H4 (cell line): ENCODE measurements around the gene CRACR2B. TPM values are rescaled to one million over a fixed set of nuclear protein-coding genes. Genes with fewer than 3 reads are reported as not detected.
A peak's percentile ranks its signal among the peaks of the same experiment; 100 is the strongest.

Source experiments
- DNase-seq: peaks from one replicate; pipeline ENCODE4 v3.0.0-alpha.2; 2015; ENCODE audit warnings: low spot score
- total RNA-seq: library from RNA; depleted of rRNA; stranded (reverse); fragments of >200 nt; shearing (Covaris generic); gene quantifications from 2 replicates; pipeline ENCODE4 v1.2.3, GENCODE V29; 2014

CRACR2B gene
- total RNA-seq, 1 experiment from 2014 or later: not detected

DNA sequence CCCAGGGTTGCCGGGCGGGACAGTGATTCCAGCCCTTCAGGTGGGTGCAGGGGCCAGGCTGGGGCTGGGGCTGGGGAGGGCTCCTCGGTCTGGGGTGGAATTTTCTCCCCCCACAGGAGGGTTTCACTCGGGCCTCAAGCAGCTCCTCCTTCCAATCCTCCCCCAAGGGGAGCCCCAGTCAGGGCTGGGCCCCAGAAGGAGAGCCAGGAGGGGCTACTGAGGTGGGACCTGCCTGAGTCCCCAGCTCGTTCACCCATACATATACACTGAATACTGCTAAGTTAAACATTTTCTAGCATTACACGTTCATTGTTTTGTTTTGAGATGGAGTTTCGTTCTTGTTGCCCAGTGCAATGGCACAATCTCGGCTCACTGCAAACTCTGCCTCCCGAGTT is 1.5 kb upstream of the CRACR2B start:
- no peak for DNase-seq

DNA sequence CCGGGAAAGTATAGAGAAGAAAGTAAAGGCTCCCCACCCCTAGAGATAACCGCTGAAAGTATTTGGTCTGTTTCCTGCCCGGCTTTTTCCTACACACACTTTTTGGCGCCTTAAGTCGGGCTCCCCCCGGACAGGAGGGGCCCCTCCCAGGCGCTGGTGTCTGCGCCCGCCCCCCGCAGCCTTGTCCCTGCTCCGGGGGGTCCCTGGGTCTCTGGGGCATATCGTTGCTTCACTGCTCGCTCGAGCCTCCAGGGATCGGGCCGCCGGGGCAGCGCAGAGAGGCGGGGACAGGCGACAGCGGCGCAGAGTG is 928 bp upstream of the CRACR2B start:
- DNase-seq: no peak

DNA sequence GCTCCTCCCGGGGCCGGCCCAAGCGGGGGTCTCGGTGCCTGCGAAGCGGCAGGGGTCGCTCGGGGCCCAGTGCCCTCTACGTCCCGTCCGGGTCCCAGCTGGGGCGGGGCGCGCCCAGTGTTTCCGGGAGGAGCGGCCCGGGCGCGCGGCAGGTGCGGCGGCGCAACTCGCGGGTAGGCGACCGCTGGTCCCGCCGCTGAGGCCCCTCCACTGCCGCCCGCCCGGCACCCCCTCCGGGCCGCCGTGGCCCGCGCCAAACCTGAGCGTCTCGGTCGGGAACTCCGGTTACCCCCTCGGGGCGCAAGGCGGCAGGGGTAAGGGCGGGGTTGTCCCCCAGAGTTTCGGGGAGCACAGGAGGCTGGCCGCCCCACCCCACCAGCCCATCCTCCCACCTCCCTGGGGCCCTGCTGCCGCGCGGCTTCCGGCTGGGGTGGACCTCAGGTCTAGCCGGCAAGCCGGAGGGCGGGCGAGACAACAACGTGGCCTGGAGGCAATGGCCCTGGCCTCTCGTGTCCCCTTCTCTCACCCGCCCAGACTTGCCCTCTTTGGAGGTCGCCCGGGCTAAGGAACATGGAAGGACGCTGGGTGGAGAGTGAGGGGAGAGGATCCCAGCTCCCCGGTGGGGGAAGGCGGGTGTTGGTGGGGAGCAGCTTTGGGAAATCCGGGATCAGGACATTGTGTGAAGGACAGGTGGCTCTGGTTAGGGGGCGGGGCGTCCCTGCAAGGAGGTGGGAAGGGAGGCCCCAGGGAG is 398 bp upstream of the CRACR2B start:
- no peak for DNase-seq

DNA sequence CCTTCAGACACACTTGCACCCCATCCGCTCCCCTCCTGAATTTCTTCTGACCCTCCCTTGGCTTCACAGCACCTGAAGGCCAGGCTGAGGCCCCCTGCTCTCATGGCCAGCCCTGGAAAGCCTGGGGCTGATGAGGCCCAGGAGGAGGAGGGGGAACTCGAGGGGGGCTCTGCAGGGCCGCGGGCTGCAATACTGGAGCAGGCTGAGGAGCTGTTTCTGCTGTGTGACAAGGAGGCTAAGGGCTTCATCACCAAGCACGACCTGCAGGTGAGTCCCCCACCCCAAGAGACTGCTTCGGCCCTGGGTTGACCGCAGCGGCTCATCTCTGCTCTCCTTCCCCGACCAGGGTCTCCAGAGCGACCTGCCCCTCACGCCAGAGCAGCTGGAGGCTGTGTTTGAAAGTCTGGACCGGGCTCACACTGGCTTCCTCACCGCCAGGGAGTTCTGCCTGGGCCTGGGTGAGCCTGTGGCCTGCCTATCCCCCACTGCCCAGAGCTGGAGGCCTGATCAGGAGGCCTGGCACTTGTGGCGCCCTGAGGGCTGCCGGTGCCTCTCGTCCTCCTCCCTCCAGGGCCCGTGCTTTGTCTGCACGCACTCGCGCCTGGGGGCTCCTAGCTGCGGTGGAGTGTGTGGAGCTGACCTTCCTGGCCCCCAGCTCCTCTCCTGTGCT is 922 bp downstream of the CRACR2B start:
- DNase-seq: no peak

DNA sequence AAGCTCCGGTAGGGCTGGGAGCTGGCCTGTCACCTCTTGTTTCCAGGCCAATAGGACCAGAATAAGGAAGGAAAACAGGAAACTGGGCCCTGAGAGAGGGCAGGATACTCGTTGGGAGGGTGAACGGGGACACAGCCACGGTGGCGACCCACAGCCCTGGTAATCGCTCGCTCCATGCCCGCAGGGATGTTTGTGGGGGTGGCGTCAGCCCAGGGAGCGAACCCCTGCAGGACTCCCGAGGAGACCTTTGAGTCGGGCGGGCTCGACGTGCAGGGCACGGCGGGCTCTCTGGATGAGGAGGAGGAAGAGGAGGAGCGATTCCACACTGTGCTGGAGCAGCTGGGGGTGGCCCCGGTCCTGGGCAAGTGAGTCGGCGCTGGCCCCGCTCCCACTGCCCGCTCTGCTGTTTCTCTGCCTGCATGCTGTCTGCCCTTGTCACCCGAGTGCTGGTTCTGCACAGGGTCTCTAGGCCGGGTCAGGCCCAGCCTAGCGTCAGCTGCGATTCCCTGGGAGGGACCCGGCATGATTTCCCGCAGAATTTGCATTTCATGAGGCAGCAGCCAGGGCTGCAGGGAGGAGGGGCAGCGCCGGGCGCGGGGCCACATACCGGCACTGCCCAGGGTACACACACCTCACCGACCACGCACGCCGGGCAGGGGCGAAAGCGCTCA is 1.6 kb downstream of the CRACR2B start:
- no peak for DNase-seq

DNA sequence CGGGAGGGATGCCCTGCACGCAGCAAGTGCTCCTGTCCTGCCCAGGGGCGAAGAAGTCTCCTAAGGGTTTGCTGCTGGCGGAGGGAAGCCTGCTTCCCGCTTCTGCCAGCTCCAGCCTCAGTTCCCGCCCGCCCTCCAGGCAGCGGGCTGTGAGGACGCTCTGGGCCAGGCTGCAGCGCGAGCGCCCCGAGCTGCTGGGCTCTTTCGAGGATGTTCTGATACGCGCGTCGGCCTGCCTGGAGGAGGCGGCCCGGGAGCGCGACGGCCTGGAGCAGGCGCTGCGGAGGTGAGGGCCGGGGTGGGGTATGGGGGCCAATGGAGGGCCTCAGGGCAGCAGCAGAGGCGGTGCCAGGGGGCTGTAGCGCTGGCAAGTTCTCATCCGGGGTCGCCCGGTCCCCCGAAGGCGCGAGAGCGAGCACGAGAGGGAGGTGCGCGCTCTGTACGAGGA is 2.2 kb downstream of the CRACR2B start:
- no peak for DNase-seq

DNA sequence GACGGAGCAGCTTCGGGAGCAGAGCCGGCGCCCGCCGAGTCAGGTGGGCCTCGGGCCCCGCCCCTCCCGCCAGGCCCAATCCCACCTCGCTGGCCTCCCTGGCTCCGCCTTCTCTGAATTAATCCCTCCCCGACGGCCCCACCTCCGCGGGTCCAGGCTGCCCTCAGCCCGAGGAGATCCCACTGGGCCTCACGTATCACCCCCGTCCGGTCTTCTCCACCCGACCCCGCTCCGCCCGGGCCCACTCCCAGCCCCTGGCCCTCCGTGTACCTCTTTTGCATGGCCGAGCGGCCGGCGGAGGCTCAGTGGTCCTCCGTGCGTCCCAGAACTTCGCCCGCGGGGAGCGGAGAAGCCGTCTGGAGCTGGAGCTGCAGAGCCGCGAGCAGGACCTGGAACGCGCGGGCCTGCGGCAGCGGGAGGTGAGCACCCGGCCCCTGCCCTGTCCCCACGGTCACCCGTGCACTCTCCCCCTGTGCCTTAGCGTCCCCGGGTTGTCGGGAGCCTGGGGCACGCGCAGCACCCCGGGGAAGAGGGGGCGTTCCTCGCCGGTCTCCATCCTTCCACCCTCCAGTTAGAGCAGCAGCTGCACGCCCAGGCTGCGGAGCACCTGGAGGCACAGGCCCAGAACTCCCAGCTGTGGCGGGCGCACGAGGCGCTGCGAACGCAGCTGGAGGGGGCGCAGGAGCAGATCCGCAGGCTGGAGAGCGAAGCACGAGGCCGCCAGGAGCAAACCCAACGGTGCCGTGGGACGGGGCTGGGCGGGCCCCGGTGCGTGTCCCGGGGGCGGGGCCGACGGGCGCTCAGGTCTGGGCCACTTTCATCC is 2.8 kb downstream of the CRACR2B start:
- DNase-seq: no peak

DNA sequence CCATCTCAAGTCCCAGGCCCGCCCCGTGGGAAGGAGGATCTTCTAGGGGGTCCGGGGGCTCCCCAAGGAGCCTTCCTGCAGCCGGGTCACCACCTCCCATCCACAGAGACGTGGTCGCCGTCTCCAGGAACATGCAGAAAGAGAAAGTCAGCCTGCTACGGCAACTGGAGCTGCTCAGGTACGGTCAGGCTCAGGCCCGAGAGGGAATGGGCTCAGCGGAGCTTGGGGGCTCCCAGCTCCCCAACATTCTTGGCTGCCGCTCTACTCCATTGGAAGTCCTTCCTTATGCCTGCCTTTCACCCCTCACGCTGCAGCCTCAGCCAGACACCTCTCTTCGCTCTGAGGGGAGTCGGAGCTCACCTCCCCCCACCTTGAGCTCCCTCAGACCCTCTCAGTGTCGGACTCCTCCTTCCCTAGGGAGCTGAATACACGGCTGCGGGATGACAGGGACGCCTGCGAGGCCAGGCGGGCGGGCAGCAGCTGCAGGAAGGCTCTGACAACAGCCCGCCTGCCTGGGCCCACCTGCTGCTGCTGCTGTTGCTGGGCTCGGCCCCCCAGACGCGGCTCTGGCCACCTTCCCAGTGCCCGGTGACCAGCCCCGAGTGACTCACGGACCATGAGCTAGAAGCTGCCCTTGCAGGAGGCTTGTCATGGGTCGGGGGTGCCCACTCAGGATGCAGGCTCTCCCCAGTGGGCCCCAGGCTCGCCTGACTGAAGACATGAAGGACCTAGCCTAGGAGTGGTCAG is 3.6 kb downstream of the CRACR2B start:
- no peak for DNase-seq

DNA sequence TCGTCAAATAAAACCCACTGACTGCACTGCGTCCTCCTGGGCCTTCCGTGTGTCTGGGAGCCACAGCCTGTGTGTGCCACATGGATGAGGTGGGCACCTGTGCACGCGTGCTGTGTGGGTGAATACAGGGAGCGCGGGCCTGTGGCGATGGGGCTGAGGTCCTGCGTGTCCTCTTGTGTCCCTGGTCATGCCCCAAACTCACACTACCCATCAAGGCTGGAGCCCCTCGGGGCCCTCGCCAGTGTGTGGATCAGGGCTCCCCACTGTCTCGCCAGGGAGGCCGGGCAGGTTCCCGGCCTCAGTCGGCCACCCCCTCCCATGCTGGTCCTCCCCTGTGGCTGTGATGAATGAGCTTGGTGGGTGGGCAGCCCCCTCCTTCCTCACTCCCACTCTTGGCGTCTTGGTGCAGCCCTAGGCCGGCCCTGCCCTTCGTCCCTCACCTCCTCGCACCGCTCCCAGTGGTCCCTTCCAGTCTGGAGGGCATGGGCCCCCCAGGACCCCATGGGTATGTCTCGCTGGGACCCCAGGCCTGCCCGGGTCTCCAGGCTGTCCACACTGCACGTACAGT is 4.3 kb downstream of the CRACR2B start:
- no peak for DNase-seq

DNA sequence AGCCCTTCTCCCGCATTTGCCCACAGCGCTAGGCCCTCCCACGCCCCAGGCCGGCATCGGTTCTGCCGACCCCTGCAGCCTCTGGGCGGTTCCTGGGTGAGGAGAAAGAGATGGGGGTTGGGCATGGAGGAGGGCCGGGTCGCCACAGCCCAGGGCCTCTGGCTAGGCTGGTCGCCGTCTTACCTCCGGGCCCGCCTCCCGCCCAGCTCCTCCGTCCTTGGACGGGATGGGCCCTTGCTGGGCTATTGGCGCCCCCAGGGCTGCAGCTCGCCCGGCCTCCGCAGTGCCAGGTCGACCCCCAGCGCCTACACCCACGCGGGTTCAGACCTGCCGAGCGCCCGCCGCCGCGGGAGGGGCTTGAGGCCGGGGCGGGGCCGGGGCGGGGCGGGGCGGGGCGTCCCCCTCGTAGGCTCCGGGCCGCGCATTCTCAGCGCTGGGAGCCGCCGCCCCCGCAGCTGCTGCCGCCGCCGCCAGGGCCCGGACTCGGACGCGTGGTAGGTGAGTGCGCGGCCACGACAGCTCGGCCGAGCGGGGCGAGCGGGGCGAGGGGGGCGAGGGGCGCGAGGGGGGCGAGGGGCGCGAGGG is 4.9 kb downstream of the CRACR2B start, which contains the start of gene CD151:
CD151 (plus strand) TSS at position 424 of the 585 bp plus-strand sequence. CDS start 3,118 bp downstream, outside the sequence.
- no peak for DNase-seq

DNA sequence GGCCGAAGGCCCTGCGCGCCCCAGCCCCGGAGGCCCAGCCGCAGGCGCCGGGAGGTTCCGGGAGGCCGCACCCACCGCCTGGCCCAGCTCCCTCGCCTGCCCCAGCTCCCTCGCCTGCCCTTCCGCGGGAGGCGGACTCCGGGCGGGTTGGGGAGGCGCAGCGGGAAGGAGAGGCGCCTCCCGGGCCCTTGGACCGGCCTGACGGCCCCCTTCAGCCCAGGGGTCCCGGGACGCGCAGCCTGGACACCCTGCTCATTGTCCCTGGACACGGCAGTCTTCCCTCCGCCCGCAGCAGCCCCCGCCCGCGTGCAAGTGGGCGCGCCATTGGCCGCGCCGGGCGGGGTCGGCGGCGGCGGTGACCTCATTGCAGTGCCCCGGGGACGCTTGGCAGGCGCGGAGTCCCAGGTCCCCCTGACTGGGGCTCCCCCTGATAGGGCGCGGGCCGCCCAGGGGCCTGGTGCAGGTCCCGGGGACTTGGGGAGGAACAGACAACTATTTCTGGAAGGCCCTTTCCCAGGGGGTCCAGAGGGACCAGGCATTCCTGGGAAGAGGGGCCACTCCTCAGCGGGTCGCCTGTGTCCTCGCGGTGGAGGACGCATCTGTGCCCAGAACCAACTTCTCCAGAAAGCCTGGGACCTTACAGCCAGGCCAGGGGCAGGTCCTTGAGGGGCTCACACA is 5.5 kb downstream of the CRACR2B start:
- no peak for DNase-seq

DNA sequence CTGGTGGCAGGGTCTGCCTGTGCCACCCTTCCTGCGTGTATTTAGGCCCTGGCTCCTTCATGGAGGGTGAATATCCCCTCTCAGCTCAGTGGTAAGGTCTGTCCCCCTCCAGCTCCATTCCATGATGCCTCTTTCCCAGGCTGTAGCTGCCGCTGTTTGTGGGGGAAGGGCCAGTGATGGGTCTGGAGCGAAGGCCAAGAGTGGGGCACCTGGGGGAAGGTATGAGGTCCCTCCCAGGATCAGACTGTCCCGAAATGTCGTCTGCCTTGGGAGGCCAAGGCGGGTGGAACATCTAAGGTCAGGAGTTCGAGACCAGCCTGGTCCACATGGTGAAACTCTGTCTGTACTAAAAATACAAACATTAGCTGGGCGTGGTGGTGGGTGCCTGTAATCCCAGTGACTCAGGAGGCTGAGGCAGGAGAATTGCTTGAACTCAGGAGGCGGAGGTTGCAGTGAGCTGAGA is 6.2 kb downstream of the CRACR2B start:
- no peak for DNase-seq

DNA sequence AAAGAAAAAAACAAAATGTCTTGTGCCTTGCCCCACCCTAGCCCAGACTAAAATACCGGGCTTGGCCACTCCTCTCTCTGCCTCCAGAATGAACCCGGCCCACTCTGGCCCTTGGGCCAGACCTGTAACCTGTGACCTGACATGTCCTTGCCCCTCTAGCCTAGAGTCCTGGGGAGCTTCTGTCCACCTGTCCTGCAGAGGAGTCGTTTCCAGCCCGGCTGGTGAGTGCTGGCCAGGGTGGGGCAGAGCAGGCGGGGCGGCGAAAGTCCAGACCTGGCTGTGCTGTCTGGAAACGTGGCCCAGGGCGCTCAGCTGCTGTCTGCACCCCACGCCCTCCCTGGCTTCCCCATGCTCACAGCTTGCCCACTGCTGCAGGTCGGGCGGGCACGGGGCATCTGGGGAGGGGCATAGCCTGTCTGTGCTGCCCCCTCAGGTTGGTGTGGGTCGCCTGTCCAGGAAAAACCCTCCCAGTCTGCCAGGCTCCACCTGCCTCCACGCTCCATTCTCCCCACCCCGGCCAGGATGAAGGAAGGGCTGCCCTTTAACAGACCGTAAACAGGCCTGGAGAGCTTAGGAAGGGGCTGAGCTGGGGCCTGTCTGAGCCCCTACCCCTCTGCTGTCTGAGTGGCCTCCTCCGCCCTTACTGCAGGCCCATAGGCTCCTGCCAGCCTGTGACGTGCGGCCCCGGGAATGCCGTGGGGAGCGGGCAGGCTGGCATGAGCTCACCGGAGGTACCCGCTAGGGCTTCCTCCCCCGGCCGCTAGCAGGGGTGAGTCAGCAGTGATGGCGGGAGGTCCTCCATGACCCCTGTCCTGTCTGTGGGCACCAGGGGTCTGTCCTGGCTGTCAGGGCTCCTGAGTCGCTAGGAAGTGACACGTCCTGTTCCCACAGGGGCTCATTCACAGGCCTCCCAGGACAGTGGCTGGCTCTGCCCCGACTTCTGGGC is 6.9 kb downstream of the CRACR2B start:
- peak; percentile 99 for DNase-seq

DNA sequence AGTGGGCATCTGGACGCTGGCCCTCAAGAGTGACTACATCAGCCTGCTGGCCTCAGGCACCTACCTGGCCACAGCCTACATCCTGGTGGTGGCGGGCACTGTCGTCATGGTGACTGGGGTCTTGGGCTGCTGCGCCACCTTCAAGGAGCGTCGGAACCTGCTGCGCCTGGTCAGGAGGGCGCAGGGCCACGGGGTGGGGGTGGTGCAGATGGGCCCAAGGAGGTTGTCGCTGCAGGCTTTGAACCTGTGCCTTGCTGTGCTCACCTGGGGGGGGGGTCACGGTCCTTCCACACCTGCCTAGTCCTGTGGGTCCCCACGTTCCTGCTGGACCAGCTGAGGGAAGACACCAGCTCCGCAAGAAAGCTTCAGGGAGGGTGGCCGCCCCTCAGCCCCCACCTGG is 8.6 kb downstream of the CRACR2B start:
- no peak for DNase-seq

DNA sequence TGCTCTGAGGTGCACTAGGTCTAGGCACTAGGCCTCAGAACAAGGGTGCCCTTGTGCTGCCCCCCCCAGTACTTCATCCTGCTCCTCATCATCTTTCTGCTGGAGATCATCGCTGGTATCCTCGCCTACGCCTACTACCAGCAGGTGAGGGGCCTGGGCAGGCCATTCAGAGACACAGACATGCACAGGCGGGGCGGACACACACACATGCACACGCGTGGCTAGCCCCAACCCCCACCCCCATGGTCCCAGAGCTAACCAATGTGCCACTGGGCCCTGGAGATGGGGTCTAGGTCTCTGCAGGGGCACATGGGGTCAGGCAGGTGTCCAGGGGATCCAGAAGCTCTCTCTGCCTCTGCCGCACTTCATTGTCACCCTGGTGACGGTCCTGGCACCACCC is 9.0 kb downstream of the CRACR2B start:
- no peak for DNase-seq

DNA sequence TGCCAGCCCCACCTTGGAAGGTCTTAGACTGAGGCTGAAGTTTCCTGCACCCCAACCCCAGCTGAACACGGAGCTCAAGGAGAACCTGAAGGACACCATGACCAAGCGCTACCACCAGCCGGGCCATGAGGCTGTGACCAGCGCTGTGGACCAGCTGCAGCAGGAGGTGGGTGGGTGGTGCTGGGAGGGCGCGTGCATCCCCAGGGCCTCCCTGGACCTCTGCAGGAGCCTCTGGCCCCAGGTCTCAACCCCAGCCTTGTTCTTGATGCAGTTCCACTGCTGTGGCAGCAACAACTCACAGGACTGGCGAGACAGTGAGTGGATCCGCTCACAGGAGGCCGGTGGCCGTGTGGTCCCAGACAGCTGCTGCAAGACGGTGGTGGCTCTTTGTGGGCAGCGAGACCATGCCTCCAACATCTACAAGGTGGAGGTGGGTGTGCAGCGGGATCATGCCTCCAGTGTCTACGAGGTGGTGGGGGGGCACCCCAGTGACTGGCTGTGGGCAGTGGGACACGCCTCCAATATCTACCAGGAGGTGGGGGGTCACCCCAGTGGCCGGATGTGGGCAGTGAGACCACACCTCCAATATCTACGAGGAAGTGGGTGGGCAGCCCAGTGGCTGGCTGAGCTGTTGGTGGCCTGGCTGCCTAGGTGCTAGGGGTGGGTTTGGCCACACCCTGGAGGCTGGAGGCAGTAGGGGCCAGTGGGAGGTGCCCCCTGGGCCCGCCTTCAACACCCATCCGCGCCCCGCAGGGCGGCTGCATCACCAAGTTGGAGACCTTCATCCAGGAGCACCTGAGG is 9.7 kb downstream of the CRACR2B start:
- DNase-seq: no peak

DNA sequence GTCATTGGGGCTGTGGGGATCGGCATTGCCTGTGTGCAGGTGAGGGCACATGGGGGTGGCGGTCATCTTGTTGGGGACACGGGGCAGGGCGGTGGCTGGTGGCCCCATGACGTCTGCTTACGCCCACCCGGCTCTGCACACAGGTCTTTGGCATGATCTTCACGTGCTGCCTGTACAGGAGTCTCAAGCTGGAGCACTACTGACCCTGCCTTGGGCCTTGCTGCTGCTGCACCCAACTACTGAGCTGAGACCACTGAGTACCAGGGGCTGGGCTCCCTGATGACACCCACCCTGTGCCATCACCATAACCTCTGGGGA is 10.2 kb downstream of the CRACR2B start:
- DNase-seq: no peak
